GM18519 (cell line): ENCODE results near the gene CFAP58.
"Not testable (repeated sequence)": the region's sequence is repeated elsewhere in the genome, so short reads cannot be mapped to it uniquely, and the experiment has no call there.

Experiments
- ATAC-seq: cut with Tn5 transposase; IDR thresholded peaks from one replicate; pipeline ENCODE4 v1.9.1; 2021; ENCODE audit warnings: mild to moderate bottlenecking, moderate library complexity; ENCODE audit not compliant: unreplicated experiment, low FRiP score

Gene CFAP58

GRCh38 chr10:104417637-104418292 is 64.1 kb downstream of the CFAP58 start:
- ATAC-seq, result no peak

GRCh38 chr10:104424719-104425118 is 71.1 kb downstream of the CFAP58 start:
- ATAC-seq, result peak; percentile 92

- ATAC-seq, result no peak
Measured at GRCh38 chr10:104427989-104428388, 74.4 kb downstream of the CFAP58 start.

GRCh38 chr10:104429846-104430245 is 76.2 kb downstream of the CFAP58 start:
- ATAC-seq, result no peak

- ATAC-seq, result no peak
Measured at GRCh38 chr10:104430360-104430759, 76.7 kb downstream of the CFAP58 start.

GRCh38 chr10:104433669-104434068 is 80.0 kb downstream of the CFAP58 start:
- ATAC-seq, result no peak

GRCh38 chr10:104434601-104435000 is 81.0 kb downstream of the CFAP58 start:
- ATAC-seq, result no peak

- no peak for ATAC-seq
Measured at GRCh38 chr10:104435822-104436221, 82.2 kb downstream of the CFAP58 start.

- no peak for ATAC-seq
Measured at GRCh38 chr10:104437226-104437625, 83.6 kb downstream of the CFAP58 start.

- no peak for ATAC-seq
Measured at GRCh38 chr10:104440221-104440620, 86.6 kb downstream of the CFAP58 start.

GRCh38 chr10:104441329-104442000 is 87.8 kb downstream of the CFAP58 start:
- ATAC-seq, result no peak

- no peak for ATAC-seq
Measured at GRCh38 chr10:104445359-104445758, 91.7 kb downstream of the CFAP58 start.

- ATAC-seq, result no peak
Measured at GRCh38 chr10:104446151-104446550, 92.5 kb downstream of the CFAP58 start.

GRCh38 chr10:104447331-104447730 is 93.7 kb downstream of the CFAP58 start:
- no peak for ATAC-seq

- ATAC-seq, result no peak
Measured at GRCh38 chr10:104447906-104448305, 94.3 kb downstream of the CFAP58 start.

GRCh38 chr10:104449391-104449790 is 95.8 kb downstream of the CFAP58 start:
- no peak for ATAC-seq

- no peak for ATAC-seq
Measured at GRCh38 chr10:104450490-104450889, 96.9 kb downstream of the CFAP58 start.

- no peak for ATAC-seq
Measured at GRCh38 chr10:104450954-104451353, 97.3 kb downstream of the CFAP58 start.

GRCh38 chr10:104452977-104453376 is 99.3 kb downstream of the CFAP58 start:
- no peak for ATAC-seq

GRCh38 chr10:104456802-104457542 is 103.3 kb downstream of the CFAP58 start:
- no peak for ATAC-seq

- no peak for ATAC-seq
Measured at GRCh38 chr10:104457543-104457828, 103.9 kb downstream of the CFAP58 start.

GRCh38 chr10:104465575-104465974 is 111.9 kb downstream of the CFAP58 start:
- ATAC-seq, result not testable (repeated sequence)
